ENCODE data around the gene COL5A1.

DNA sequence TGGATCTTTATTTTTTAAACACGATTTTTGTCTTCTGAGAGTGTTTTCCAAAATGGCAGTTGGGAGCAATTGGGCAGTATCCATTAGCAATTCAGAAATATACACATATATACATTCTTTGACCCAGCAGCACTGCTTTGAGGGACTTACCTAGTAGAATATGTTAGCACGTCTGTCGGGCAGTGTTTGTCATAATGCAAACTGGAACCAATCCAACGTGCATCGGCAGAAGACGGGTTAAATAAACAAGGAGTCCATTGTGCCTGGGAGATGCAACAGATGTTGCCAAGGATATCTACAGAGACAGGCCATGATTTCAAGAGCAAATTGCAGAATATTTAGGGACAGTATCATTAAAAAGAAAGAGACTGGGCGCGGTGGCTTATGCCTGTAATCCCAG lies 107.0 kb downstream of the COL5A1 start:
- TF ChIP-seq, protein P1, sequence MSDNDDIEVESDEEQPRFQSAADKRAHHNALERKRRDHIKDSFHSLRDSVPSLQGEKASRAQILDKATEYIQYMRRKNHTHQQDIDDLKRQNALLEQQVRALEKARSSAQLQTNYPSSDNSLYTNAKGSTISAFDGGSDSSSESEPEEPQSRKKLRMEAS (IDR thresholded peaks at IDR 0.05) = no peak
- no peak for TF ChIP-seq EP300 (IDR thresholded peaks at IDR 0.05; ENCODE audit: borderline replicate concordance)
- TF ChIP-seq TEAD4 (IDR thresholded peaks at IDR 0.05) = no peak
- TF ChIP-seq, protein P2, sequence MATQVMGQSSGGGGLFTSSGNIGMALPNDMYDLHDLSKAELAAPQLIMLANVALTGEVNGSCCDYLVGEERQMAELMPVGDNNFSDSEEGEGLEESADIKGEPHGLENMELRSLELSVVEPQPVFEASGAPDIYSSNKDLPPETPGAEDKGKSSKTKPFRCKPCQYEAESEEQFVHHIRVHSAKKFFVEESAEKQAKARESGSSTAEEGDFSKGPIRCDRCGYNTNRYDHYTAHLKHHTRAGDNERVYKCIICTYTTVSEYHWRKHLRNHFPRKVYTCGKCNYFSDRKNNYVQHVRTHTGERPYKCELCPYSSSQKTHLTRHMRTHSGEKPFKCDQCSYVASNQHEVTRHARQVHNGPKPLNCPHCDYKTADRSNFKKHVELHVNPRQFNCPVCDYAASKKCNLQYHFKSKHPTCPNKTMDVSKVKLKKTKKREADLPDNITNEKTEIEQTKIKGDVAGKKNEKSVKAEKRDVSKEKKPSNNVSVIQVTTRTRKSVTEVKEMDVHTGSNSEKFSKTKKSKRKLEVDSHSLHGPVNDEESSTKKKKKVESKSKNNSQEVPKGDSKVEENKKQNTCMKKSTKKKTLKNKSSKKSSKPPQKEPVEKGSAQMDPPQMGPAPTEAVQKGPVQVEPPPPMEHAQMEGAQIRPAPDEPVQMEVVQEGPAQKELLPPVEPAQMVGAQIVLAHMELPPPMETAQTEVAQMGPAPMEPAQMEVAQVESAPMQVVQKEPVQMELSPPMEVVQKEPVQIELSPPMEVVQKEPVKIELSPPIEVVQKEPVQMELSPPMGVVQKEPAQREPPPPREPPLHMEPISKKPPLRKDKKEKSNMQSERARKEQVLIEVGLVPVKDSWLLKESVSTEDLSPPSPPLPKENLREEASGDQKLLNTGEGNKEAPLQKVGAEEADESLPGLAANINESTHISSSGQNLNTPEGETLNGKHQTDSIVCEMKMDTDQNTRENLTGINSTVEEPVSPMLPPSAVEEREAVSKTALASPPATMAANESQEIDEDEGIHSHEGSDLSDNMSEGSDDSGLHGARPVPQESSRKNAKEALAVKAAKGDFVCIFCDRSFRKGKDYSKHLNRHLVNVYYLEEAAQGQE (IDR thresholded peaks at IDR 0.05; ENCODE audit: low read depth) = no peak

Measured in Ishikawa (cell line).